NOMO-1 treated with DMSO at 0.1 percent for 48 hours (cell line): ENCODE results near the gene GRK2.

ENCODE experiments used
- DNase-seq: peaks from one replicate; lab custom pipeline; 2025; ENCODE audit not compliant: unreplicated experiment; lab: John Stamatoyannopoulos, UW

Gene GRK2

DNA sequence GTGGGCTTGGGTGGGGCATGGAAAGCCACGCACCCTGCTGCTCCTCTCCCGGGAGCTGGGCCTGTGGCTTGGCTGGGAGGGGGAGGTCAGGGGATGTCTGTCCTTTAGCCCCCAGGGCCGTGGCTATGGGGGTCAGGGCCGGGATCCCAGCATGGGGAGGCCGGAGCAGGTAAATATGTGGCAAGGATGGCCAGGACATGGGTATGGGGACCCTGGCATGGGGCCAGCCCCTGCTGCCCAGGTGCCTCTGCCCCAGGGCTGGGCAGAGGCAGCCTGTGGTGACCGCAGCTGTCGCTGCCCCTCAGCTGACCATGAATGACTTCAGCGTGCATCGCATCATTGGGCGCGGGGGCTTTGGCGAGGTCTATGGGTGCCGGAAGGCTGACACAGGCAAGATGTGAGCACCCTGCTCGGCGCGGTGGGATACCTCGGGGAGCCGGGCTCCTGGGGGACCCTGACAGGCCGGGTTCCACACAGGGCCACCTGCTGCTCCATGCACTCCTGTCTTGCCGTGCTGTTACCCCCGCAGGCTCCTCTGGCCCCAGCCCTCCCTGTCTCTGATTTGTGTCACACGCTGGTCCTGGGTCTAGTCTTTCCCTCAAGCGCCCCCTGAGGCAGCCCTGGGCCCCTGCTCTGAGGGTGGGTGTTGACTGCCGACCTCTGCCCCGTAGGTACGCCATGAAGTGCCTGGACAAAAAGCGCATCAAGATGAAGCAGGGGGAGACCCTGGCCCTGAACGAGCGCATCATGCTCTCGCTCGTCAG, 14.7 kb downstream of the GRK2 start:
- DNase-seq: no peak

DNA sequence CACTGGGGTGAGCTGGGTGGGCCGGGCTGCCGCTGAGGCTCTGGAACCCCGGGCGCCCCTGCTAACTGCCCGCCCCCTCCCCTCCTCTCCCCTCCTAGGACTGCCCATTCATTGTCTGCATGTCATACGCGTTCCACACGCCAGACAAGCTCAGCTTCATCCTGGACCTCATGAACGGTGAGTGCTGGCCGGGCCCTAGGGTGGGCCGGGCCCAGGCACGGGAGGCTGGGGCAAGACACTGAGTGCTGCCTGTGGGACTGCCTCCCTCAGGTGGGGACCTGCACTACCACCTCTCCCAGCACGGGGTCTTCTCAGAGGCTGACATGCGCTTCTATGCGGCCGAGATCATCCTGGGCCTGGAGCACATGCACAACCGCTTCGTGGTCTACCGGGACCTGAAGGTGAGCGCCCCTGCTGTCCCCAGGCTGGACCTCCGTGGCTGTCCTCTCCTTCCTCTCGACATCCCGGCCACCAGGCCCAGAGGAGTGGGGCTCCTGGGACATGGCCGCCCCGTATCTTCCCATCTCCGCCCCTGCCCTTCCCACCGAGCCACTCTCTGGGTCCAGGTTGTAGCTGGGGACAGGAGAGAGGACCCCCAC, 15.4 kb downstream of the GRK2 start:
- no peak for DNase-seq

DNA sequence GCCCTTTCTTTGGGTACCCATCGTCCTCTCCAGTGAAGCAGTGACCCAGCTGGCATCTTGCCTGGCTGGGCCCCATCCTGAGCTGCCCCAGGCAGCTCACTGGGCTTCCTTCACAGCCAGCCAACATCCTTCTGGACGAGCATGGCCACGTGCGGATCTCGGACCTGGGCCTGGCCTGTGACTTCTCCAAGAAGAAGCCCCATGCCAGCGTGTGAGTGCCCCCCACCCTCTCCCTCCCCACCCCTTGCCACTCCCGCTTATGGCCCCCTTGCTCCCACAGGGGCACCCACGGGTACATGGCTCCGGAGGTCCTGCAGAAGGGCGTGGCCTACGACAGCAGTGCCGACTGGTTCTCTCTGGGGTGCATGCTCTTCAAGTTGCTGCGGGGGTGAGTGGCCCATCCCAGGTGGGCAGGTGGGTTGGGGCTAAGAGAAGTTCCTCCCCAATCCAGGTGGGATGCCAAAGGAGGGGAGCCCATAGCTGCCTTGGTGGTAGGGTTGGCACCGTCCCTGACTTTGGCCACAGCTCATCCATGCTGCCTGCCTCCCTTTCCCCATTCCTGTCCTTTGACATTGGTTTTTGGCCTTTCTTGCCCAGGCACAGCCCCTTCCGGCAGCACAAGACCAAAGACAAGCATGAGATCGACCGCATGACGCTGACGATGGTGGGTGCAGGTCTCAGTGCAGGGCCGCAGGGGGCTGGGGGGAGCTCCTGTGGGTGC, 16.0 kb downstream of the GRK2 start:
- no peak for DNase-seq

DNA sequence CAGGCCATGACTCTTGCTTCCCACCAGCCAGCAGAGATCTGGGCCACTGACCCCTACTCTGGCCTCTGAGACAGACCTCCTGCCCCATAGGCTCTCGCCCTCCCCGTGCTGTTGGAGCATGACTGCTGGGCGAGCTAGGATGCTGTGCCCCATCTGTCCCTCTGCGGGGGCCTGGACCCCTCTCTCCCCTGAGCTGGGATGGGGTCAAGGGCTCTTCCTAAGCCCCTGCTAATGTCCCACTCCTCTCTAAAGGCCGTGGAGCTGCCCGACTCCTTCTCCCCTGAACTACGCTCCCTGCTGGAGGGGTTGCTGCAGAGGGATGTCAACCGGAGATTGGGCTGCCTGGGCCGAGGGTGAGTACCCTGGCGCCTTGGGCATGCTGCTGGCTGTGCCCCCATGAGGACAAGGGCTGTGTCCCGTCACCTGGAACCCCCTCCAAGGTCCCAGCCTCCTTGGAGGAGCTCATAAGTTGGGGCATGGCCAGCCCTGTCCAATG, 16.7 kb downstream of the GRK2 start:
- DNase-seq: no peak

DNA sequence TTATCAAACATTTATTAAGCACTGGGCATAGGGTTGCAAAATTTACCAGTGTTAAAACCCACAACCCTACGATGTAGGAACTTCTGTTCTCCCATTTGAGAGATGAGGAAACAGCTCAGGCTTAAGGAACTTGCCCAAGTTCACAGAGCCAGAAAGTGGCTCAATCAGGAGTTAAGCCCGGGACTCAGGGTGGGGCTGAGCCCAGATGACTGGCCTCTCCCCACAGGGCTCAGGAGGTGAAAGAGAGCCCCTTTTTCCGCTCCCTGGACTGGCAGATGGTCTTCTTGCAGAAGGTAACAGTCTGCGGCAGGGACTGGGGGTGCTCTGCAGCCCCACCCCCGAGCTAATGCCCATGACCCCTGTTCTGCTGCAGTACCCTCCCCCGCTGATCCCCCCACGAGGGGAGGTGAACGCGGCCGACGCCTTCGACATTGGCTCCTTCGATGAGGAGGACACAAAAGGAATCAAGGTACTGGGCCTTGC, 17.2 kb downstream of the GRK2 start:
- DNase-seq: peak; percentile 84

DNA sequence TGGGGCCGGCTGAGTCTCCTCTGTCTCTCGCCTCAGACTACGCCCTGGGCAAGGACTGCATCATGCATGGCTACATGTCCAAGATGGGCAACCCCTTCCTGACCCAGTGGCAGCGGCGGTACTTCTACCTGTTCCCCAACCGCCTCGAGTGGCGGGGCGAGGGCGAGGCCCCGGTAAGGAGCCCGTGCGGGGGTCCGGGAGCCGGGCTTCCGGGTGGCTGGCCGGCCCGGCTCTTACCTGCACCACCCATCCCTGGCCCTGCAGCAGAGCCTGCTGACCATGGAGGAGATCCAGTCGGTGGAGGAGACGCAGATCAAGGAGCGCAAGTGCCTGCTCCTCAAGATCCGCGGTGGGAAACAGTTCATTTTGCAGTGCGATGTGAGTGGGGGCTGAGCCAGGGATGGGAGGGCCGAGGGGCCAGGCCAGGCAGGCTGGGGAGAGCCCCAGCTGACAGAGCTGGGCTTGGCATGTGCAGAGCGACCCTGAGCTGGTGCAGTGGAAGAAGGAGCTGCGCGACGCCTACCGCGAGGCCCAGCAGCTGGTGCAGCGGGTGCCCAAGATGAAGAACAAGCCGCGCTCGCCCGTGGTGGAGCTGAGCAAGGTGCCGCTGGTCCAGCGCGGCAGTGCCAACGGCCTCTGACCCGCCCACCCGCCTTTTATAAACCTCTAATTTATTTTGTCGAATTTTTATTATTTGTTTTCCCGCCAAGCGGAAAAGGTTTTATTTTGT, 18.7 kb downstream of the GRK2 start:
- DNase-seq: no peak

DNA sequence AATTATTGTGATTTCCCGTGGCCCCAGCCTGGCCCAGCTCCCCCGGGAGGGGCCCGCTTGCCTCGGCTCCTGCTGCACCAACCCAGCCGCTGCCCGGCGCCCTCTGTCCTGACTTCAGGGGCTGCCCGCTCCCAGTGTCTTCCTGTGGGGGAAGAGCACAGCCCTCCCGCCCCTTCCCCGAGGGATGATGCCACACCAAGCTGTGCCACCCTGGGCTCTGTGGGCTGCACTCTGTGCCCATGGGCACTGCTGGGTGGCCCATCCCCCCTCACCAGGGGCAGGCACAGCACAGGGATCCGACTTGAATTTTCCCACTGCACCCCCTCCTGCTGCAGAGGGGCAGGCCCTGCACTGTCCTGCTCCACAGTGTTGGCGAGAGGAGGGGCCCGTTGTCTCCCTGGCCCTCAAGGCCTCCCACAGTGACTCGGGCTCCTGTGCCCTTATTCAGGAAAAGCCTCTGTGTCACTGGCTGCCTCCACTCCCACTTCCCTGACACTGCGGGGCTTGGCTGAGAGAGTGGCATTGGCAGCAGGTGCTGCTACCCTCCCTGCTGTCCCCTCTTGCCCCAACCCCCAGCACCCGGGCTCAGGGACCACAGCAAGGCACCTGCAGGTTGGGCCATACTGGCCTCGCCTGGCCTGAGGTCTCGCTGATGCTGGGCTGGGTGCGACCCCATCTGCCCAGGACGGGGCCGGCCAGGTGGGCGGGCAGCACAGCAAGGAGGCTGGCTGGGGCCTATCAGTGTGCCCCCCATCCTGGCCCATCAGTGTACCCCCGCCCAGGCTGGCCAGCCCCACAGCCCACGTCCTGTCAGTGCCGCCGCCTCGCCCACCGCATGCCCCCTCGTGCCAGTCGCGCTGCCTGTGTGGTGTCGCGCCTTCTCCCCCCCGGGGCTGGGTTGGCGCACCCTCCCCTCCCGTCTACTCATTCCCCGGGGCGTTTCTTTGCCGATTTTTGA, 19.5 kb downstream of the GRK2 start:
- no peak for DNase-seq

DNA sequence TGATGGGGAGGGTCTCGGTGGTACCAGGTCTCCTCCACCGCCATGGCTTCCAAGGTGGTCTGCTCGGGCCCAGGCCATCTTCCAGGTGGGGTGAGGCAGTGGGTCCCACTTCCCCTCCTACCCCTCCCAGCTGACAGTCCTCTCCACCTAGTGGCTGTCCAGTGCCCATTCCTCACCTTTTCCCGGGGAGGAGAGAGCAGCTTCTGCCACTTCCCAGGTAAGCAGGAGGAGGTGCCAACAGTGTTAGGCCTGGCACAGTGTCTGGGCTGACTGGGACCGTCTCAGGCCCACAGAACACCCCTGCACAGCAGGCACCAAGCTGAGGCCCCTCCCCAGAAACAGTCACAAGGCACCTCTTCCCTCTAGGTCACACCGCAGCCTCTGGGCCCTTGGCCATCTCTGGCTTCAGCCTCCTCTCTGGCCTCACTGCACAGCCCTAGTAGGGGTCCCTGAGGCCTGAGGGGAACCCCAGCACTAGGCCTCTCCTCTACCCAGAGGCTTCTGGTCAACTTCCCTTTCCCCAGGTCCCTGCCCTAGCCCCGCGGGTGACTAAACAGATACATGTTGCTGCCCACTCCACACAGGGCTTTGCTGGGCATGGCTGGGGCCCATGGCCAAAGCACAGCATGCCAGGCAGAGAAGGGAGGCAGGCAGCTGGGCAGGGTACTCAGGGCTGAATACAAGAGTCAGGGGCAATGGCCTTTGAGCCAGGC, 20.5 kb downstream of the GRK2 start:
- DNase-seq: no peak

DNA sequence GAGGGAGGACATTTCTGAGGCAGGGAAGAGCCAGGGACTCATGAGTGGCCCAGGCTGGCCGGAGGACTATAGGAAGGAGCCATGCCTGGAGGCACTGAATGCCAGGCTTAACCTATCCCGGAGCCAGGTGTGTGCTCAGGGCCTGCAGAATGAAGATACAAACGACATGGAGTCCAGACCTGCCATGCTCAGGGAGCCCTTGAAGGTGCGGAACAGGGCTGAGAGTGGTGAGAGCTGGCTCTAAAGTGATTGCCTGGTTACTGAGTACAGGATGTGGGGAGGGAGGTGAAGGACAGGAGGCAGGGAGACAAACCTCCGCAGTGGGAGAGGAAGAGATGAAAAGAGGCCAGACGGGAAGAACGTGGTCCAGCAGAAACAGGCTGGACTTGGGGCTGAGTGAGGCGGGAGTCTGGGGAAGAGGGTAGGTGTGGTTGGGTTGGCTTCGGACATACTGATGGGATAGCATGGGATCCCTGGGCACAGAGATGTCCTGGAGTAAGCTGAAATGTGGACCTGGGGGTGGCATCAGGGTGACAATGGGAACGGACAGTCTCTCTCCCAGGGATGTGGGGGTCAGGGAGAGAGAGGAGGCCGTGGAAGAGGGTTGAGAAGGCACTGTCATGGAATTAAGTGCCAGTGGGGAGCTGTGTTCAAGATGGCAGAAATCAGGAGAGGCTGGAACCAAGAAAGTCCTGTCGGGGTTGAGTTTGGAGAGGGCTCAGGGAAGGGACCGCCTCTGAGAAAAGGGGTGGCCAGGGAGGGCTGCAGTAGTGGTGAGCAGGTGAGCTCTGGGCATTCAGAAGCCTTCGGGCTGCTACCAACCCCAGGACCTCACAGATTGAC, 21.3 kb downstream of the GRK2 start:
- peak; percentile 19 for DNase-seq

DNA sequence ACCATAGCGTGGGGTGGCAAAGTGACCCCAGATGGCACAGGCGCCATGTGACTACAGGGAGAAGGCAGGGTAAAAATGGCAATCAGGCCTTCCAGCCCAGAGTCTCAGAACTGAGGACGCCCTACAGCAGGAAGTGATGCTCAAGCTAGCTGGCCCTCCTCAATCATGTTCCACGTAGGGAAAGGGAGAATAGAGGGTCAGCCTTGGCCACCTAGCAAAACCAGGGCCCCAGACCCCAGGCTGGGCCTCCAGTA, 21.9 kb downstream of the GRK2 start:
- DNase-seq: no peak

DNA sequence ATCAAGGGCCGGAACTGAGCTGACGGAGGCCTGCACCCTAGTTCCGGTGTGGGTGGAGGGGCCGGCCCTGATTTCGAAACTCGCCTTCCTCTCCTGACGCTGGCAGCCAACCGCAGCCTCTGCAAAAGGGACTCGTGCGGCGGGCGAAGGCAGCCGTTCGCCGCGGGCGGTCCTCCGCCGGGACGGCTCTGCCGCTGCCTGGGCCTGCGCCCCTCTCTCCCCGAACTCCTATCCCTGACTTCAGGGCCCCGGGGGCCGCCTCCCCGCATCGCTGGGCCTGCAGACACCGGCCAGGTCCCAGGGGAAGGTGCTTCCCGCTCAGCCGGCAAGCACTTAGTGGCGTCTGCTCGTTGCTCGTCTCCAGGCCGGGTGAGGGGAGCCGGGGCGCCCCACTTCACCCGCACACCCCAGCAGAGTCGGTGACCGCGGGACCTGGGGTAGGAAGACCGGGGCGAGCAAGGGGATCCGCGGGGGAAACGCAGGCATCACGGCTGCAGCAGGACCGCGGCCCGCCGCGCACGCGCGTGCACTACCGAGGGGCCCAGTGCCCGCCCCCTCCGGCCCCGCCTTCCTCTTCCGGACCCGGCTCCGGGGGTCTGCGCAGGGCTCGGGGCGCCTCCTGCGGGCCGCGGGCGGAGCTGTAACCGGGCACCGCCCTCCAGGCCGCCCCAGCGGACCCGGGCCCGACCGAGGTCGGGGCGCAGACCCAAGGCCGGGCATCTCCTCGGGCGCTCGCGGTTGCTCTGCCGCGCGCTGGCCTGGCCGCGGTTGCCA, 22.4 kb downstream of the GRK2 start:
- peak; percentile 97 for DNase-seq

DNA sequence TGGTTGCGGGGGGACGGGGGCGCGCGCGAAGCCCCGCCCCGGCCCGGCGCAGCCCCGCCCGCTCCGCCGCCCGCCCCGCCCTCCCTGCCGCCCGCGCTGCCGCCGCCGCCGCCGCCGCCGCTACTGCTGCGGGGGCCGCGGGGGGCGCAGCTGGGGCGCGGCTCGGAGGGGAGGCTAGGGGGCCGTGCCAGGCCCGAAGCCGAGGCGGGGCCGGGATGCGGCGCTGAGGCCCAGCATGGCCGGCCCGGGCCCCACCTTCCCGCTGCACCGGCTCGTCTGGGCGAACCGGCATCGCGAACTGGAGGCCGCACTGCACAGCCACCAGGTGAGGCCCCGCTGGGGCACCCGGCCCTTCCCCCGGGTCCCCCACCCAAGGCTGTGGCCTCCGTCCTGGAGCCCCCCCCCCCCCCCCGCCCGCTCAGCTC, 23.0 kb downstream of the GRK2 start, which contains the start of gene ANKRD13D:
TSS of gene ANKRD13D (plus strand) at position 78 of the 425 bp plus-strand sequence. CDS start at position 236, 158 bp downstream.
- peak; percentile 81 for DNase-seq

DNA sequence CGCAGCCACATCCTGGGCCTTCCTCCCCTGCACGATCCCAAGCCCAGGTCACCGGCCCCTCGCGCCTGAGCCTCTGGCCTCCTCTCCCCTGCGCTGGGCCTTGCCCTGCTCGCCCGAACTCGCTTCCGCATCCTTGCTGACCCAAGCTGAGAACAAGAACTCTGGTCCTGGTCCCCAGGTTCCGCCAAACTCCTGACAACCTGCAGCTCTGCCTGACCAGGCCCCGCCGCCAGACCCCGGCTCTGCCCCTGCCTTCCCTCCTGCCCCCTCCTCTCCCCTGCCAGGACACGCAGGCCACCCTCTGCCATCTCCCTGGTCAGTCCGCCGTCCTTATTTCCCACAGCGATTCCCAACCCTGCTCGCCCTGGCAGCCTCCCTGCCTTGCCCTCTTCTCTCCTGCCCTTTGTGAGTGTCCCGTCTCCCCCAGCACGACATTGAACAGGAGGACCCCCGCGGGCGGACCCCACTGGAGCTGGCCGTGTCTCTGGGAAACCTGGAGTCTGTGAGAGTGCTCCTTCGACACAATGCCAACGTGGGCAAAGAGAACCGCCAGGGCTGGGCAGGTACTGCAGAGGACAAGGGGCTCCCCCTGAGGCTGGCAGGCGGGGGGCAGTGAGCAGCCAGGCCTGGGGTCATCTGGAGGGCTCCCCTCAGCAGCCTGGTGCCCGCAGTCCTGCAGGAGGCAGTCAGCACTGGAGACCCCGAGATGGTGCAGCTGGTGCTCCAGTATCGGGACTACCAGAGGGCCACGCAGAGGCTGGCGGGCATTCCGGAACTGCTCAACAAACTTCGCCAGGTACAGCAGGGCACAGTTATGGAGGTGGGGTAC, 23.6 kb downstream of the GRK2 start:
- DNase-seq: peak; percentile 36

DNA sequence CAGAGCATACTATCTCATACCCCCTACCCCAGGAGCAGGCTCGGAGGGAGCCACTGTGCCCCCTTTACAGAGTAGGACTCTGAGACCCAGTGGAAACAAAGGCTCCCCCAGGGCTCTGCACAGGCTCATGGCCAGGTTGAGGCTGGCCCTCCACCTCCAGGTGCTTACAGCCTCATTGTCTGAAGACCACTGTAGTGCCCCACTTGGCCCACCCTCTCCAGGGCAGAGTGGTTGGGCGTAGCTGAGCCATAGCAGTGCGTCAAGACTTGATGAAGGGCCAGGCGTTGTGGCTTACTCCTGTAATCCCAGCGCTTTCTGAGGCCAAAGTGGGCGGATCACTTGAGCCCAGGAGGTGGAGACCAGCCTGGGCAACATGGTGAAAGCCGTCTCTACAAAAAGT, 24.5 kb downstream of the GRK2 start:
- no peak for DNase-seq

DNA sequence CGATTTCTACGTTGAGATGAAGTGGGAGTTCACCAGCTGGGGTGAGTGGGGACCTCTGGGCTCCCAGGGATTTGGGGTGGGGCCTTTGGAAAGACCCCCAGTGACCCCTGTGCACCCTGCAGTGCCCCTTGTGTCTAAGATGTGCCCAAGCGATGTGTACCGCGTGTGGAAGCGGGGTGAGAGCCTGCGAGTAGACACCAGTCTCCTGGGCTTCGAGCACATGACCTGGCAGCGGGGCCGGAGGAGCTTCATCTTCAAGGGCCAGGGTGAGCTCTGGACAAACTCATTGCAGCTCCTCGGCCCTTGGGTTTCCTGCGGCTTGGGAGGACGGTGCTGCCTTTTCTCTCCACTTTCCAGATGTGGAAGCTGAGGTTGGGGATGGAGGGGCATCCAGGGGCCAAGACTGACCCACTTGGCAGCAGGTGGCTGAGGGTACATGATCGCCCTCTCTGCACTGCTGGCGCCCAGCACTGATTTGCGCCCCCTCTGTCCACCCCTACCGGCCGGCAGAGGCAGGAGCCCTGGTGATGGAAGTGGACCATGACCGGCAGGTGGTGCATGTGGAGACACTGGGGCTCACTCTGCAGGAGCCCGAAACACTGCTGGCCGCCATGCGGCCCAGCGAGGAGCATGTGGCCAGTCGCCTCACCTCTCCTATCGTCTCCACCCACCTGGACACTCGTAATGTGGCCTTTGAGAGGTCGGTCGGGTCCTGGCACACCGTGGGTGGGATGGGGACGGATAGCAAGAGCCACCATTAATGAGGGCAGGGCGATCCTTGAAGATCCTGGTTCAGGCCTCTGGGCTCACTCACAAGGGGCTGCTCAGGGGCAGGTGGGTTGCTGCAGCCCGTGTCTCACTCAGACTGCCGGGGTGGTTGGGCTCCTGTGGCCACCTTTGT, 25.5 kb downstream of the GRK2 start:
- DNase-seq: no peak

DNA sequence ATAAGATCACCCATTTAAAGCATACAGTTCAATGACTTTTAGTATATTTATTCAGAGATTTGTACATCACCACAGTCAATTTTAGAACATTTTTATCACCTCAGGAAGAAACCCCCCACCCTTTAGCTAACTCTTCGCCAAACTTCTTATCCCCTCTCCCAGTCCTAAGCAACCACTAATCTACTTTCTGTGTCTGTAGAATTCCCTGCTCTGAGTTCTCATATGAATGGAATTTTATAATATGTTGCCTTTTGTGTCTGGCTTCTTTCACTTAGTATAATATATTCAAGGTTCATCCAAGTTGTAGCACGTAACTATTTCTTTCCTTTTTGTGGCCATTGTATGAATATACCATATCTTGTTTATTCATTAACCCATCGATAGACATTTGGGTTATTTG, 26.4 kb downstream of the GRK2 start:
- DNase-seq: no peak
